PC-9 (cell line): ENCODE results near the gene ELAPOR2.

ENCODE experiments used
- EZH2 ChIP-seq: fragments of 200-600 bp; sonication (generic); IDR thresholded peaks from 2 replicates; pipeline ENCODE4 v1.8.0; 2017; ENCODE audit warnings: antibody characterized with exemption, low read depth
- TF ChIP-seq, protein P1 (sequence below): fragments of 200-600 bp; sonication (generic); conservative IDR thresholded peaks from 2 replicates; pipeline ENCODE4 v1.6.1; 2017; ENCODE audit warnings: mixed run types, antibody characterized with exemption, mild to moderate bottlenecking, moderate library complexity

DNA sequence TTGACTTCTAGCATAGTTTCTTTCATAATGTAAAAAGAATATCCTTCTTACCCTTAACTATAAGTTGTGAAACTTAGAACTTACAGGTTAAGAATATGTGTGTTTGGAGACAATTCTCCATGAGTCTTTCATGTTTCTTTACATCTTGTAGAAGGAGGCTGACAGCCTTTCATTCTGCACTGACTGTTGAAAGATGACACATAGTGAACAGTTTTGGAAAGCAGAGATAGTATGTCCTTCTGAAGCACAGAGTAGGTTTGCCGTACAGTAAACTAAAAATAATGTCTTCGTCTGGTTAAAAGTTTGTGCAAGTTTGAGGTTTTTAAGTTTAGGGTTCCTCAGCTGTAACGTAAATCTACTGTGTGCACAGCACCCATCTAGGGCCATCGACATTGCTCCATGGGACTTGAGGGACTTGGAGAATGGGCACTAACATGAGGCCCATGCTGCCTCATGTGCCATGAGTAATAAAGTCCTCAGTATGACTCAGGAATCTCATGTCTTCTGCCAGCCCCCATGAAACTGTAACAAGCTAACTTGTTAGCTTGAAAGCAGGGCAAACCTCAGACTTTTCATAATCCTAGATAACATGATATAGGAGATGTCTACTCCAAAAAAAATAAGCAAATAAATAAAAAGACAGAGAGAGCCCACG lies 24.5 kb upstream of the ELAPOR2 start:
- TF ChIP-seq, protein P1, sequence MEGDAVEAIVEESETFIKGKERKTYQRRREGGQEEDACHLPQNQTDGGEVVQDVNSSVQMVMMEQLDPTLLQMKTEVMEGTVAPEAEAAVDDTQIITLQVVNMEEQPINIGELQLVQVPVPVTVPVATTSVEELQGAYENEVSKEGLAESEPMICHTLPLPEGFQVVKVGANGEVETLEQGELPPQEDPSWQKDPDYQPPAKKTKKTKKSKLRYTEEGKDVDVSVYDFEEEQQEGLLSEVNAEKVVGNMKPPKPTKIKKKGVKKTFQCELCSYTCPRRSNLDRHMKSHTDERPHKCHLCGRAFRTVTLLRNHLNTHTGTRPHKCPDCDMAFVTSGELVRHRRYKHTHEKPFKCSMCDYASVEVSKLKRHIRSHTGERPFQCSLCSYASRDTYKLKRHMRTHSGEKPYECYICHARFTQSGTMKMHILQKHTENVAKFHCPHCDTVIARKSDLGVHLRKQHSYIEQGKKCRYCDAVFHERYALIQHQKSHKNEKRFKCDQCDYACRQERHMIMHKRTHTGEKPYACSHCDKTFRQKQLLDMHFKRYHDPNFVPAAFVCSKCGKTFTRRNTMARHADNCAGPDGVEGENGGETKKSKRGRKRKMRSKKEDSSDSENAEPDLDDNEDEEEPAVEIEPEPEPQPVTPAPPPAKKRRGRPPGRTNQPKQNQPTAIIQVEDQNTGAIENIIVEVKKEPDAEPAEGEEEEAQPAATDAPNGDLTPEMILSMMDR: no peak
- TF ChIP-seq EZH2: no peak
